Ovary (tissue), 9 donors: Measurements from ENCODE around the gene HOXD11. TPM values are rescaled to one million over a fixed set of nuclear protein-coding genes. Genes with fewer than 3 reads are reported as not detected.

Source experiments
- DNase-seq, 5 donors: peaks; one replicate each; pipeline ENCODE4 v3.0.0-alpha.2; 2019 to 2020
- H3K27ac ChIP-seq, 2 donors: fragments of 200-600 bp; one replicate each; pipeline versions ENCODE4 v1.5.1 to v1.8.0; 2019 to 2022
- H3K27me3 ChIP-seq: fragments of 200-600 bp; one replicate; pipeline ENCODE4 v1.8.0; 2022
- H3K36me3 ChIP-seq: fragments of 200-600 bp; sonication (generic); one replicate; pipeline ENCODE4 v1.5.1; 2019
- H3K4me1 ChIP-seq: one replicate; pipeline ENCODE4 v1.8.1; 2013; ENCODE audit warnings: mild to moderate bottlenecking, moderate library complexity; ENCODE audit not compliant: insufficient read depth
- H3K4me3 ChIP-seq: fragments of 200-600 bp; sonication (generic); one replicate; pipeline ENCODE4 v1.5.1; 2017
- H3K9me3 ChIP-seq, 2 donors: fragments of 200-600 bp in 1 of 2; sonication (generic) in 1 of 2; one replicate each; pipeline versions ENCODE4 v1.5.1 to v1.8.1; 2013 to 2019; ENCODE audit warnings: mild to moderate bottlenecking in 1 of 2, moderate library complexity in 1 of 2
- CTCF ChIP-seq, 3 donors: fragments of 450-650 bp in 2 of 3; fragments of 200-600 bp in 1 of 3; IDR thresholded peaks; one replicate each; pipeline versions ENCODE4 v1.5.1 to v1.8.0; 2016 to 2022; ENCODE audit warnings: antibody characterized with exemption in 3 of 3, mild to moderate bottlenecking in 1 of 3
- EP300 ChIP-seq: sonication (generic); formaldehyde crosslinking; IDR thresholded peaks from one replicate; pipeline ENCODE4 v1.6.1; 2017; ENCODE audit warnings: antibody characterized with exemption
- POLR2A ChIP-seq: fragments of 450-650 bp; IDR thresholded peaks from one replicate; pipeline ENCODE4 v1.6.1; 2017; ENCODE audit warnings: antibody characterized with exemption, mild to moderate bottlenecking, moderate library complexity
- WGBS, 3 donors: extraction: QIAGEN DNeasy Blood & Tissue Kit in 1 of 3; methylation state at CpG; one replicate each; pipeline versions ENCODE4 v1.1.5 to v1.1.7; 2013 to 2017; 5-methylcytosine and 5-hydroxymethylcytosine counted together
- intact Hi-C, 4 donors: fragments of 100-400 bp; cut with DNase I; formaldehyde crosslinking; loops; one replicate each; pipeline versions ENCODE4 v1.11.0 to v1.15.1; 2022 to 2023
- polyA plus RNA-seq, 2 donors: library from polyadenylated mRNA; stranded (reverse); fragments of 200-250 nt in 1 of 2; fragments of 350-450 nt in 1 of 2; fragmentation: Illumina TruSeq in 1 of 2; extraction: RNeasy Lipid Tissue Mini Kit (QIAGEN cat#74804) in 1 of 2; gene quantifications; one replicate each; pipeline ENCODE4 v1.2.3, GENCODE V29; 2013 to 2014
- total RNA-seq, 7 donors: library from RNA; depleted of rRNA in 2 of 7; stranded (reverse); fragments of >200 nt in 2 of 7; fragmentation: NEBNext Ultra II Directional in 3 of 7; extraction: Animal tissue kit (Norgen Biotek cat#: 25700) in 3 of 7; gene quantifications; one replicate each; pipeline versions ENCODE4 v1.1.0 to v1.2.4, GENCODE V29; 2016 to 2023
- donor health status: DM: no; HTN: no; CAD: no; lungs with moderate emphysema.
- donor health status: DM: no; HTN: no; CAD: no.
- donor health status: Bipolar disorder and iron deficiency.
- donor health status: DM: yes; HTN: yes; CAD: no.
- donor health status: DM: no; HTN: no; CAD: no.
- donor health status: DM: yes; HTN: yes; CAD: no.

Gene HOXD11
- total and polyA plus RNA-seq, 9 donors = 0.07 to 1.3 (median 0.61) TPM; not detected in 4

GRCh38 chr2:176122052-176122682, 15.1 kb downstream of the HOXD11 start:
- Histone ChIP-seq H3K9me3 (no peaks in the 10 kb centered on the region), H3K4me1 (no peaks in the 10 kb centered on the region), H3K27ac (peak overlapping the region; percentile 87 to 92), H3K4me3 (peak overlapping the region; percentile 76), H3K36me3 (no peaks in the 10 kb centered on the region), H3K27me3 (no peaks in the 10 kb centered on the region)
- 1% methylated on average over 47 of the region's 47 CpGs for WGBS, 3 donors
- DNase-seq = no peak
- TF ChIP-seq CTCF (IDR thresholded peaks at IDR 0.05) = no peak
- intact Hi-C loops = loop anchor here in 1 of 4 donors (5.0 to 10.0 kb wide), 2 partner anchors 693 to 1090 kb away; partner anchors contain the start of gene HNRNPA3

GRCh38 chr2:176122683-176123410, 15.8 kb downstream of the HOXD11 start, which contains the start of gene HOXD9:
TSS of gene HOXD9 (plus strand) at chr2:176122719. CDS start at chr2:176122769, 50 bp downstream.
- H3K4me1 ChIP-seq = no peaks in the 10 kb centered on the region
- peak; percentile 68 for TF ChIP-seq POLR2A
- no peak for TF ChIP-seq CTCF (IDR thresholded peaks at IDR 0.05)
- 0 to 2% (median 0%) methylated on average over 70 to 84 of the region's 84 CpGs for WGBS, 3 donors
- peak within 1 kb of the TSS; percentile 87 to 92 for H3K27ac ChIP-seq
- H3K4me3 ChIP-seq = peak within 1 kb of the TSS; percentile 76
- no peaks in the 10 kb centered on the region for H3K27me3 ChIP-seq
- H3K9me3 ChIP-seq = no peaks in the 10 kb centered on the region
- no peaks in the 10 kb centered on the region for H3K36me3 ChIP-seq
- intact Hi-C loops = loop anchor here in 1 of 4 donors (5.0 to 10.0 kb wide), 2 partner anchors 692 to 1089 kb away; partner anchors contain the start of gene HNRNPA3
- peak; percentile 82 to 89 (median 87) for DNase-seq

- 5 to 8% (median 6%) methylated on average over 40 of the region's 40 CpGs for WGBS, 3 donors
- intact Hi-C loops = loop anchor here in 1 of 4 donors (5.0 to 10.0 kb wide), 2 partner anchors 691 to 1089 kb away; partner anchors contain the start of gene HNRNPA3
- peak overlapping the region; percentile 87 to 92 for H3K27ac ChIP-seq
- H3K4me3 ChIP-seq = peak overlapping the region; percentile 76
- no peaks in the 10 kb centered on the region for H3K9me3 ChIP-seq
- no peak for DNase-seq
- TF ChIP-seq EP300 (no peak), POLR2A (no peak), CTCF (IDR thresholded peaks at IDR 0.05) (no peak)
- no peaks in the 10 kb centered on the region for H3K27me3 ChIP-seq
- H3K36me3 ChIP-seq = no peaks in the 10 kb centered on the region
- H3K4me1 ChIP-seq = peaks cover 2% of the 10 kb centered on the region
Observed at GRCh38 chr2:176123411-176124109, 16.5 kb downstream of the HOXD11 start.
